Progenitor cell of endocrine pancreas (in vitro differentiated cells): ENCODE measurements around the gene ASPA. TPM values are rescaled to one million over a fixed set of nuclear protein-coding genes. Genes with fewer than 3 reads are reported as not detected.
A peak's percentile ranks its signal among the peaks of the same experiment; 100 is the strongest.
"Not testable (repeated sequence)": the region's sequence is repeated elsewhere in the genome, so short reads cannot be mapped to it uniquely, and the experiment has no call there.

Experiments
- DNase-seq: peaks from one replicate; pipeline ENCODE4 v3.0.0; 2021; ENCODE audit warnings: low spot score; ENCODE audit not compliant: unreplicated experiment
- H3K27ac Mint-ChIP-seq: 2 replicates; pipeline ENCODE4 v1.8.0; 2021; ENCODE audit warnings: mild to moderate bottlenecking, moderate library complexity, mixed read lengths
- H3K27me3 Mint-ChIP-seq: 2 replicates; pipeline ENCODE4 v1.8.0; 2021; ENCODE audit warnings: mixed read lengths
- H3K36me3 Mint-ChIP-seq: 2 replicates; pipeline ENCODE4 v1.8.0; 2022; ENCODE audit warnings: mixed read lengths; ENCODE audit not compliant: insufficient read depth
- H3K4me1 Mint-ChIP-seq: 2 replicates; pipeline ENCODE4 v1.8.0; 2021; ENCODE audit warnings: low read depth, mixed read lengths
- H3K4me3 Mint-ChIP-seq: 2 replicates; pipeline ENCODE4 v1.8.0; 2021; ENCODE audit warnings: low read depth, mild to moderate bottlenecking, moderate library complexity, mixed read lengths
- H3K9me3 Mint-ChIP-seq: 2 replicates; pipeline ENCODE4 v1.8.0; 2021; ENCODE audit warnings: low read depth, mixed read lengths
- total RNA-seq: library from RNA; stranded (reverse); gene quantifications from 2 replicates; pipeline ENCODE4 v1.2.1, GENCODE V29; 2021
- TF ChIP-seq, protein P1 (sequence below): fragments of 200-600 bp; sonication (generic); IDR thresholded peaks from one replicate; pipeline ENCODE4 v1.5.0; 2021; ENCODE audit warnings: antibody characterized with exemption, mild to moderate bottlenecking; ENCODE audit not compliant: unreplicated experiment

Gene ASPA
- total RNA-seq, 1 donor from 2014 or later = not detected

DNA sequence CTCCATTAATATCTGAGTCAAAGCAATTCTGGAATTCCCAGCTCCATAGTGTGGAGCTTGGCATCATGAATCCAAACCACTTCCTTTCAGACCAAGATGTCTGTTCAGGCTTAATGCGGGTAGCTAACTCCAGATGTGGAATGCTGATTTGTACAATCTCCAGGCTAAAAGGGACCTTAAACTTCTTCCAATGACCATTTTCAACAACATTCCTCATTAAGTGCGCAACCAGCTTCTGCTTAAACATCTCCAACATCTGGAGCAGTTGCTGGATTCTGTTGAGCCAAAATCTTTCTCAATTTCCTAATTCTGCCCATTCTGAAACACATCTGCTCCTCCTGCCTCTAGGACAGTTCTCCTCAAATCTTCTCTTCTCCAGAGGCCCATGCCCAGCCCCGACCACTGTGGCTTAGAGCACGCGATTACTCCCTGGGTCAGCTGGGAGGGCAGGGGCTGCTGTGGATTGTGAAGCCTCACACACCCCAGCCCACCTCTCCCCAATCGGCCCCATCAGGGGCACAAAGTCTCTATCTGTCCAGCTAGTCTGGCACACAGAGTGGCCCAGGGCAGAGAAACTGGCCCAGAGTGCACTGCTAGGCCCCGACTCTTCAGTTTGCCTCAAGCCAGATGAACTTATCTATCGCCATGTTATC, 36.2 kb downstream of the ASPA start:
- no peaks in the 10 kb centered on the region for H3K36me3 Mint-ChIP-seq
- H3K4me1 Mint-ChIP-seq = peaks cover 10% of the 10 kb centered on the region
- H3K27me3 Mint-ChIP-seq = no peaks in the 10 kb centered on the region
- TF ChIP-seq, protein P1, sequence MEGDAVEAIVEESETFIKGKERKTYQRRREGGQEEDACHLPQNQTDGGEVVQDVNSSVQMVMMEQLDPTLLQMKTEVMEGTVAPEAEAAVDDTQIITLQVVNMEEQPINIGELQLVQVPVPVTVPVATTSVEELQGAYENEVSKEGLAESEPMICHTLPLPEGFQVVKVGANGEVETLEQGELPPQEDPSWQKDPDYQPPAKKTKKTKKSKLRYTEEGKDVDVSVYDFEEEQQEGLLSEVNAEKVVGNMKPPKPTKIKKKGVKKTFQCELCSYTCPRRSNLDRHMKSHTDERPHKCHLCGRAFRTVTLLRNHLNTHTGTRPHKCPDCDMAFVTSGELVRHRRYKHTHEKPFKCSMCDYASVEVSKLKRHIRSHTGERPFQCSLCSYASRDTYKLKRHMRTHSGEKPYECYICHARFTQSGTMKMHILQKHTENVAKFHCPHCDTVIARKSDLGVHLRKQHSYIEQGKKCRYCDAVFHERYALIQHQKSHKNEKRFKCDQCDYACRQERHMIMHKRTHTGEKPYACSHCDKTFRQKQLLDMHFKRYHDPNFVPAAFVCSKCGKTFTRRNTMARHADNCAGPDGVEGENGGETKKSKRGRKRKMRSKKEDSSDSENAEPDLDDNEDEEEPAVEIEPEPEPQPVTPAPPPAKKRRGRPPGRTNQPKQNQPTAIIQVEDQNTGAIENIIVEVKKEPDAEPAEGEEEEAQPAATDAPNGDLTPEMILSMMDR = no peak
- DNase-seq = no peak
- no peak overlapping the region for H3K4me3 Mint-ChIP-seq
- peaks cover 3% of the 10 kb centered on the region for H3K9me3 Mint-ChIP-seq
- no peak overlapping the region for H3K27ac Mint-ChIP-seq

DNA sequence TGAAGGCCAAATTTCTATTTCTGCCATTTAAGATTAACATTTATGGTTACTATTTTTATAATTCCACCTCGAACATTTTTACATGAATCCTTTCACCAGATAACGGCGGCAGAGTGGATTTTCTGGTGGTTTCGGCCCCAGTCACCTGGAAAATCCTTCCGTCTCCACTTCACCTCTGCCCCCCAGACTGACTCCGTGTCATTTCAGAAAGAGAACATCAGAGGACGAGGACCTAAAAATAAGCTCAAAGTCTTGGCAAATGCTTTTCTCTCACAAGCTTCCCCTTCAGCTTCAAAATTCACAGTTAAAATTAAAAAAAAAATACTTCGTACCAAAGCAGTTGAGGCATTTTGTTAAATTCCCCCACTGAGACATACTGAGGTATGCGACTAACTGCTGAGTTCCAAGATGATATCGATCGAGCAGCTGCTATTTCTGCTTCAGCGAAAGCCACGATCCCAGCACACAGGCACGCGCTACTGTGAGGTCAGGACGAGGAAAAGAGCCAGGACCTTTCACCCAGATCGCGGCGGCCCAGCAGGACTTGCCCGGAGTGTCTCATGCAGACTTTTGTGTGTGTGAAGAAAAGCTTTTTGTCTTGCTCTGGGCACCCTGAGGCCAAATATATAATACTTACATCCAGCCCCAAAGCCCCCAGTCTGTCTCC, 36.8 kb downstream of the ASPA start:
- Mint-ChIP-seq H3K9me3 (peaks cover 3% of the 10 kb centered on the region), H3K27ac (peak overlapping the region; percentile 87), H3K36me3 (no peaks in the 10 kb centered on the region), H3K4me3 (no peak overlapping the region), H3K4me1 (peaks cover 10% of the 10 kb centered on the region), H3K27me3 (no peaks in the 10 kb centered on the region)
- TF ChIP-seq, protein P1 = no peak
- no peak for DNase-seq

GRCh38 chr17:3513305-3514035, 37.7 kb downstream of the ASPA start:
- H3K9me3 Mint-ChIP-seq = peaks cover 3% of the 10 kb centered on the region
- H3K4me3 Mint-ChIP-seq = no peak overlapping the region
- H3K4me1 Mint-ChIP-seq = peaks cover 10% of the 10 kb centered on the region
- TF ChIP-seq, protein P1 = no peak
- H3K36me3 Mint-ChIP-seq = peaks cover 2% of the 10 kb centered on the region
- DNase-seq = no peak
- no peaks in the 10 kb centered on the region for H3K27me3 Mint-ChIP-seq
- H3K27ac Mint-ChIP-seq = peak overlapping the region; percentile 87

DNA sequence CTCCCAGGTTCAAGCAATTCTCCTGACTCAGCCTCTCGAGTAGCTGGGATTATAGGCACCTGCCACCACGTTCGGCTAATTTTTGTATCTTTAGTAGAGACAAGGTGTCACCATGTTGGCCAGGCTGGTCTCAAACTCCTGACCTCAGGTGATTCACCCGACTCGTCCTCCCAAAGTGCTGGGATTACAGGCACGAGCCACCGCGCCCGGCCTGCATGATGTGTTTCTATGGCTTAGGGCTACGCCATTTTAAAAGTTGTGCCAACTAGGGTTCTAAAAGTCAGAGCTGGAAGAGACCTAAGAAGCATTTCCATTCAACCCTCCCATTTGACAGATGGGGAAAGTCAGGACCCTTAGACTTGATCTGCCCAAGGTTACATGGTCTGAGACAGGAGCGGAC, 38.4 kb downstream of the ASPA start:
- H3K9me3 Mint-ChIP-seq, DNase-seq, H3K27me3 Mint-ChIP-seq, H3K36me3 Mint-ChIP-seq, H3K4me3 Mint-ChIP-seq: not testable (repeated sequence)
- peak overlapping the region; percentile 18 for H3K27ac Mint-ChIP-seq
- H3K4me1 Mint-ChIP-seq = peaks cover 10% of the 10 kb centered on the region

GRCh38 chr17:3514873-3515272, 39.1 kb downstream of the ASPA start:
- peaks cover 10% of the 10 kb centered on the region for H3K4me1 Mint-ChIP-seq
- no peak overlapping the region for H3K27ac Mint-ChIP-seq
- no peaks in the 10 kb centered on the region for H3K9me3 Mint-ChIP-seq
- H3K4me3 Mint-ChIP-seq = no peak overlapping the region
- H3K36me3 Mint-ChIP-seq = peaks cover 2% of the 10 kb centered on the region
- TF ChIP-seq, protein P1 = no peak
- DNase-seq = no peak
- no peaks in the 10 kb centered on the region for H3K27me3 Mint-ChIP-seq

DNA sequence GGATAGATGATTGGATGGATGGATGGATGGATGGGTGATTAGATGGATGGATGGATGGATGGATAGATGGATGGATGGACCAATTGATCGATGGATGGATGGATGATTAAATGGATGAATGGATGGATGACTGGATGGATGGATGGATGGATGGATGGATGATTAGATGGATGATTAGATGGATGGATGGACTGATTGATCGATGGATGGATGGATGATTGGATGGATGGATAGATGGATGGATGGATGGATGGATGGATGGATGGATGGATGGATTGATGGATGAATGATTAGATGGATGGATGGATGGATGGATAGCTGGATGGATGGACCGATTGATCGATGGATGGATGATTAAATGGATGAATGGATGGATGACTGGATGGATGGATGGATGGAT, 43.7 kb downstream of the ASPA start:
- H3K9me3 Mint-ChIP-seq, H3K27ac Mint-ChIP-seq, H3K27me3 Mint-ChIP-seq, H3K4me3 Mint-ChIP-seq, H3K36me3 Mint-ChIP-seq, DNase-seq, H3K4me1 Mint-ChIP-seq: not testable (repeated sequence)
